GM12872 (cell line): Measurements from ENCODE around the gene POLR2L.

Experiments
- CTCF ChIP-seq: IDR thresholded peaks from 3 replicates; pipeline ENCODE4 v1.5.1; 2011; ENCODE audit warnings: low read depth, mild to moderate bottlenecking, low read length, moderate library complexity; ENCODE audit not compliant: insufficient read depth

Gene POLR2L

GRCh38 chr11:813456-814096 lies 28.8 kb downstream of the POLR2L start:
- no peak for TF ChIP-seq CTCF

DNA sequence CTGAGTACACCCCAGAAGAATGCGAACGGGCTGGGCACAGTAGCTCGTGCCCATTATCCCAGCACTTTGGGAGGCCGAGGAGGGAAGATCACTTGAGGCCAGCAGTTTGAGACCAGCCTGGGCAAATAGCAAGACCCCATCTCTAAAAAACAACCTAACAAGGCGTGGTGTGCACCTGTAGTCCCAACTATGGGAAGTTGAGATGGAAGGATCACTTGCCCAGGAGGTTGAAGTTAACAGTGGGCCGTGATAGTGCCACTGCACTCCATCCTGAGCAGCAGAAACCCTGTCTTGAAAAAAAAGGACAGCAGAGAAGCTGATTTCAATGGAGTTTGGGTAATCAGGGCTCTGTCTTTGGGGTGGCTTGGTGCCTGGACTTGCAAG lies 29.3 kb downstream of the POLR2L start:
- no peak for TF ChIP-seq CTCF

- no peak for TF ChIP-seq CTCF
Observed at GRCh38 chr11:812390-812789, 29.9 kb downstream of the POLR2L start.

- TF ChIP-seq CTCF: 0 out of 3 replicates have a peak, but pooled peaks have one; percentile 14
Observed at GRCh38 chr11:811446-812245, 30.7 kb downstream of the POLR2L start.

GRCh38 chr11:810040-810567 lies 32.2 kb downstream of the POLR2L start:
- no peak for TF ChIP-seq CTCF

- TF ChIP-seq CTCF: no peak
Observed at GRCh38 chr11:809287-810039, 32.9 kb downstream of the POLR2L start, which contains the start of gene RPLP2. TSS of gene RPLP2 (plus strand) at chr11:809967. CDS start at chr11:810235, 268 bp downstream.
